Spinal cord (tissue), 10 donors: ENCODE measurements around the gene GPR12. TPM values are rescaled to one million over a fixed set of nuclear protein-coding genes. Genes with fewer than 3 reads are reported as not detected.

ENCODE experiments used
- DNase-seq, 6 donors: peaks; one replicate each; pipeline versions ENCODE4 v3.0.0 to v3.0.0-alpha.2; 2013 to 2015; ENCODE audit warnings: low spot score in 6 of 6, low read depth in 4 of 6
- H3K27ac ChIP-seq: one replicate; pipeline ENCODE4 v1.5.1; 2013; ENCODE audit warnings: low read depth, low read length, control low read depth
- H3K27me3 ChIP-seq: one replicate; pipeline ENCODE4 v1.6.1; 2013; ENCODE audit warnings: low read length; ENCODE audit not compliant: control insufficient read depth, insufficient read depth
- H3K36me3 ChIP-seq: one replicate; pipeline ENCODE4 v1.6.1; 2013; ENCODE audit warnings: low read length; ENCODE audit not compliant: control insufficient read depth, insufficient read depth
- H3K4me1 ChIP-seq: one replicate; pipeline ENCODE4 v1.6.1; 2013; ENCODE audit warnings: low read length; ENCODE audit not compliant: control insufficient read depth, insufficient read depth
- H3K4me3 ChIP-seq: one replicate; pipeline ENCODE4 v1.5.1; 2013; ENCODE audit warnings: low read depth, low read length, control low read depth
- H3K9me3 ChIP-seq: one replicate; pipeline ENCODE4 v1.6.1; 2013; ENCODE audit warnings: low read length; ENCODE audit not compliant: control insufficient read depth, insufficient read depth
- WGBS: methylation state at CpG from one replicate; pipeline ENCODE4 v1.1.5; 2013; ENCODE audit warnings: missing lambda C conversion rate; ENCODE audit not compliant: insufficient coverage; 5-methylcytosine and 5-hydroxymethylcytosine counted together
- polyA plus RNA-seq, 2 donors: library from polyadenylated mRNA; unstranded; fragments of 120-200 nt; gene quantifications; one replicate each; pipeline ENCODE4 v1.2.1, GENCODE V29; 2013; ENCODE audit not compliant: insufficient read length in 2 of 2
- total RNA-seq, 2 donors: library from RNA; depleted of rRNA in 1 of 2; stranded (reverse); fragments of 120-200 nt in 1 of 2; fragments of >200 nt in 1 of 2; gene quantifications; one replicate each; pipeline versions ENCODE4 v1.2.3 to v1.2.4, GENCODE V29; 2013 to 2014
- donor health status: healthy.

GPR12 gene
- total and polyA plus RNA-seq, 4 donors: 2.6 to 18.2 (median 14.0) TPM

GRCh38 chr13:26779321-26779720 is 18.7 kb upstream of the GPR12 start:
- DNase-seq: peak in 2 of 6 donors; percentile 51 to 79
- H3K27me3 ChIP-seq: no peaks in the 10 kb centered on the region
- no peaks in the 10 kb centered on the region for H3K4me1 ChIP-seq

GRCh38 chr13:26772531-26772930 is 11.9 kb upstream of the GPR12 start:
- H3K27me3 ChIP-seq: no peaks in the 10 kb centered on the region
- H3K27ac ChIP-seq: no peak overlapping the region
- no peaks in the 10 kb centered on the region for H3K4me1 ChIP-seq
- 92% methylated on average over 5 of the region's 5 CpGs for WGBS
- H3K36me3 ChIP-seq: no peaks in the 10 kb centered on the region
- H3K4me3 ChIP-seq: no peak overlapping the region
- DNase-seq: no peak
- H3K9me3 ChIP-seq: no peaks in the 10 kb centered on the region

More at GRCh38 chr13:26779321-26779720, 18.7 kb upstream of the GPR12 start:
- 57% methylated on average over 3 of the region's 4 CpGs for WGBS
- Histone ChIP-seq H3K9me3 (no peaks in the 10 kb centered on the region), H3K36me3 (no peaks in the 10 kb centered on the region), H3K27ac (no peak overlapping the region), H3K4me3 (no peak overlapping the region)

GRCh38 chr13:26771796-26772195 is 11.2 kb upstream of the GPR12 start:
- Histone ChIP-seq H3K4me1 (no peaks in the 10 kb centered on the region), H3K9me3 (no peaks in the 10 kb centered on the region), H3K36me3 (no peaks in the 10 kb centered on the region), H3K4me3 (no peak overlapping the region), H3K27ac (no peak overlapping the region), H3K27me3 (no peaks in the 10 kb centered on the region)
- DNase-seq: no peak
- WGBS: 84% methylated on average over 11 of the region's 12 CpGs

GRCh38 chr13:26762745-26763345 is 2.3 kb upstream of the GPR12 start:
- H3K4me1 ChIP-seq: peaks cover 25% of the 10 kb centered on the region
- peaks cover 28% of the 10 kb centered on the region for H3K27me3 ChIP-seq
- no peaks in the 10 kb centered on the region for H3K36me3 ChIP-seq
- H3K27ac ChIP-seq: no peak overlapping the region
- H3K9me3 ChIP-seq: no peaks in the 10 kb centered on the region
- peak in 2 of 6 donors; percentile 73 to 81 for DNase-seq
- no peak overlapping the region for H3K4me3 ChIP-seq
- WGBS: 23% methylated on average over 2 of the region's 4 CpGs

- Histone ChIP-seq H3K27me3 (peaks cover 28% of the 10 kb centered on the region), H3K4me3 (no peak overlapping the region), H3K4me1 (peaks cover 25% of the 10 kb centered on the region), H3K9me3 (no peaks in the 10 kb centered on the region), H3K27ac (no peak overlapping the region), H3K36me3 (no peaks in the 10 kb centered on the region)
- 5% methylated on average over 37 of the region's 41 CpGs for WGBS
- DNase-seq: peak in 2 of 6 donors; percentile 35 to 53
Observed at GRCh38 chr13:26760832-26761582, 421 bp upstream of the GPR12 start.

GRCh38 chr13:26759249-26759906 is 1.2 kb downstream of the GPR12 start:
- Histone ChIP-seq H3K36me3 (no peaks in the 10 kb centered on the region), H3K9me3 (no peaks in the 10 kb centered on the region), H3K4me1 (peaks cover 25% of the 10 kb centered on the region), H3K27me3 (peaks cover 28% of the 10 kb centered on the region), H3K4me3 (peak overlapping the region; percentile 47), H3K27ac (no peak overlapping the region)
- WGBS: 55% methylated on average over 27 of the region's 27 CpGs
- DNase-seq: peak in 1 of 6 donors; percentile 74

- peak in 1 of 6 donors; percentile 18 for DNase-seq
- peaks cover 28% of the 10 kb centered on the region for H3K27me3 ChIP-seq
- H3K36me3 ChIP-seq: no peaks in the 10 kb centered on the region
- H3K4me3 ChIP-seq: no peak overlapping the region
- 79% methylated on average over 16 of the region's 18 CpGs for WGBS
- peaks cover 25% of the 10 kb centered on the region for H3K4me1 ChIP-seq
- H3K9me3 ChIP-seq: no peaks in the 10 kb centered on the region
- no peak overlapping the region for H3K27ac ChIP-seq
Observed at GRCh38 chr13:26758496-26759157, 2.0 kb downstream of the GPR12 start.

- Histone ChIP-seq H3K4me1 (peaks cover 20% of the 10 kb centered on the region), H3K27ac (no peak overlapping the region), H3K27me3 (peaks cover 28% of the 10 kb centered on the region), H3K36me3 (no peaks in the 10 kb centered on the region), H3K4me3 (no peak overlapping the region), H3K9me3 (no peaks in the 10 kb centered on the region)
- WGBS: 60% methylated on average over 1 of the region's 3 CpGs
- DNase-seq: peak in 2 of 6 donors; percentile 27 to 78
Observed at GRCh38 chr13:26756961-26757360, 3.6 kb downstream of the GPR12 start.

GRCh38 chr13:26752671-26753070 is 7.9 kb downstream of the GPR12 start:
- Histone ChIP-seq H3K27me3 (no peaks in the 10 kb centered on the region), H3K27ac (no peak overlapping the region), H3K4me3 (no peak overlapping the region), H3K4me1 (no peaks in the 10 kb centered on the region), H3K9me3 (no peaks in the 10 kb centered on the region), H3K36me3 (no peaks in the 10 kb centered on the region)
- WGBS: 82% methylated on average over 2 of the region's 2 CpGs
- no peak for DNase-seq
